HepG2 (cell line): Measurements from ENCODE around the gene UNC13D. TPM values are rescaled to one million over a fixed set of nuclear protein-coding genes. Genes with fewer than 3 reads are reported as not detected.

Experiments used
- DNMT1 ChIP-seq: sonication (generic); formaldehyde crosslinking; IDR thresholded peaks from 2 replicates; pipeline ENCODE4 v1.5.1; 2020; ENCODE audit warnings: mild to moderate bottlenecking, missing genetic modification reagents
- GFI1 ChIP-seq: sonication (generic); formaldehyde crosslinking; IDR thresholded peaks from 2 replicates; pipeline ENCODE4 v1.5.0; 2020; ENCODE audit warnings: missing genetic modification reagents, mild to moderate bottlenecking, borderline replicate concordance
- HNRNPLL ChIP-seq: fragments of 200-400 bp; formaldehyde crosslinking; IDR thresholded peaks from 2 replicates; pipeline ENCODE4 v1.6.1; 2017; ENCODE audit warnings: mild to moderate bottlenecking, low read depth, low read length; ENCODE audit not compliant: poor library complexity, severe bottlenecking
- IKZF1 ChIP-seq: fragments of 450-650 bp; IDR thresholded peaks from 2 replicates; pipeline ENCODE4 v1.7.1; 2016
- MLX ChIP-seq: IDR thresholded peaks from 2 replicates; pipeline ENCODE4 v1.6.1; 2016
- MXD4 ChIP-seq: IDR thresholded peaks from 2 replicates; pipeline ENCODE4 v1.6.1; 2016; ENCODE audit warnings: mild to moderate bottlenecking, missing biosample characterization, missing genetic modification reagents
- NCOA5 ChIP-seq: sonication (generic); formaldehyde crosslinking; IDR thresholded peaks from 2 replicates; pipeline ENCODE4 v1.4.0; 2020; ENCODE audit warnings: missing genetic modification reagents
- PHF5A ChIP-seq: IDR thresholded peaks from one replicate; pipeline ENCODE4 v1.6.1; 2018; ENCODE audit warnings: low read depth, missing genetic modification reagents; ENCODE audit not compliant: unreplicated experiment
- PLRG1 ChIP-seq: fragments of 450-650 bp; conservative IDR thresholded peaks from 2 replicates; pipeline ENCODE4 v1.6.1; 2016
- RAD21 ChIP-seq: fragments of 450-650 bp; formaldehyde crosslinking; IDR thresholded peaks from 2 replicates; pipeline ENCODE4 v1.5.0; 2020; ENCODE audit warnings: mild to moderate bottlenecking
- REXO4 ChIP-seq: sonication (generic); formaldehyde crosslinking; IDR thresholded peaks from 2 replicates; pipeline ENCODE4 v1.8.0; 2022; ENCODE audit warnings: missing genetic modification reagents, mild to moderate bottlenecking, borderline replicate concordance
- SP1 ChIP-seq, 2 experiments: fragments of 450-650 bp in 1 of 2; sonication (generic) in 1 of 2; formaldehyde crosslinking in 1 of 2; IDR thresholded peaks; 2 replicates each; pipeline versions ENCODE4 v1.4.0 to v1.6.1; 2016 to 2020; ENCODE audit warnings: missing genetic modification reagents in 1 of 2
- ZFP36 ChIP-seq: fragments of 150-350 bp; IDR thresholded peaks from 2 replicates; pipeline ENCODE4 v1.6.1; 2018; ENCODE audit warnings: borderline replicate concordance, low read length, low read depth; ENCODE audit not compliant: partially characterized antibody
- ZFP62 ChIP-seq: sonication (generic); formaldehyde crosslinking; IDR thresholded peaks from 2 replicates; pipeline ENCODE4 v1.4.0; 2020; ENCODE audit warnings: missing genetic modification reagents
- ZKSCAN8 ChIP-seq: IDR thresholded peaks from 2 replicates; pipeline ENCODE4 v1.6.1; 2016; ENCODE audit warnings: borderline replicate concordance, missing genetic modification reagents, missing compliant biosample characterization
- ZNF17 ChIP-seq: sonication (generic); formaldehyde crosslinking; IDR thresholded peaks from 2 replicates; pipeline ENCODE4 v1.5.0; 2020; ENCODE audit warnings: mild to moderate bottlenecking, missing genetic modification reagents
- ZNF3 ChIP-seq: IDR thresholded peaks from 2 replicates; pipeline ENCODE4 v1.7.0; 2017; ENCODE audit warnings: inconsistent platforms
- ZNF326 ChIP-seq: sonication (generic); formaldehyde crosslinking; IDR thresholded peaks from 2 replicates; pipeline ENCODE4 v1.4.0; 2020; ENCODE audit warnings: missing genetic modification reagents, borderline replicate concordance
- ZNF552 ChIP-seq: sonication (generic); formaldehyde crosslinking; IDR thresholded peaks from 2 replicates; pipeline ENCODE4 v1.9.0; 2022; ENCODE audit warnings: missing genetic modification reagents, mild to moderate bottlenecking, borderline replicate concordance
- ZNF619 ChIP-seq: sonication (generic); formaldehyde crosslinking; IDR thresholded peaks from 2 replicates; pipeline ENCODE4 v1.4.0; 2020; ENCODE audit warnings: mild to moderate bottlenecking, missing genetic modification reagents
- ZNF670 ChIP-seq: sonication (generic); formaldehyde crosslinking; IDR thresholded peaks from 2 replicates; pipeline ENCODE4 v1.8.0; 2022; ENCODE audit warnings: mild to moderate bottlenecking, missing genetic modification reagents, borderline replicate concordance
- ZNF792 ChIP-seq: IDR thresholded peaks from 2 replicates; pipeline ENCODE4 v1.6.1; 2016
- polyA plus RNA-seq, 8 experiments: library from polyadenylated mRNA; depleted of rRNA in 3 of 8; stranded (reverse) in 7 of 8; unstranded in 1 of 8; fragments of >200 nt; fragmentation: Illumina TruSeq in 4 of 8; extraction: Trizol in 4 of 8; gene quantifications; 2 replicates each; pipeline versions ENCODE4 v1.2.1 to v1.2.3, GENCODE V29; 2011 to 2016; ENCODE audit warnings: low read depth in 4 of 8, missing spikeins in 1 of 8, mixed read lengths in 1 of 8; ENCODE audit not compliant: insufficient read depth in 1 of 8
- total RNA-seq, 5 experiments: library from RNA; depleted of rRNA; stranded (reverse); fragments of >200 nt; fragmentation: Illumina TruSeq; extraction: Trizol; gene quantifications; 2 replicates each; pipeline ENCODE4 v1.2.3, GENCODE V29; 2016; ENCODE audit warnings: low read depth in 1 of 5
- TF ChIP-seq, protein P1 (sequence below): sonication (generic); formaldehyde crosslinking; IDR thresholded peaks from 2 replicates; pipeline ENCODE4 v1.4.0; 2020; ENCODE audit warnings: mild to moderate bottlenecking, missing genetic modification reagents, borderline replicate concordance
- TF ChIP-seq, protein P2 (sequence below): sonication (generic); formaldehyde crosslinking; conservative IDR thresholded peaks from 2 replicates; pipeline ENCODE4 v1.4.0; 2020; ENCODE audit warnings: missing genetic modification reagents
- TF ChIP-seq, protein P3 (sequence below): sonication (generic); formaldehyde crosslinking; IDR thresholded peaks from 2 replicates; pipeline ENCODE4 v1.4.0; 2020; ENCODE audit warnings: missing genetic modification reagents; ENCODE audit errors: not compliant biosample characterization

The UNC13D gene
- total and polyA plus RNA-seq, 2 of the 13 experiments (the other 11 are each of a cell fraction or from before 2014, with no cell fraction given), result 29.7 to 42.7 TPM

DNA sequence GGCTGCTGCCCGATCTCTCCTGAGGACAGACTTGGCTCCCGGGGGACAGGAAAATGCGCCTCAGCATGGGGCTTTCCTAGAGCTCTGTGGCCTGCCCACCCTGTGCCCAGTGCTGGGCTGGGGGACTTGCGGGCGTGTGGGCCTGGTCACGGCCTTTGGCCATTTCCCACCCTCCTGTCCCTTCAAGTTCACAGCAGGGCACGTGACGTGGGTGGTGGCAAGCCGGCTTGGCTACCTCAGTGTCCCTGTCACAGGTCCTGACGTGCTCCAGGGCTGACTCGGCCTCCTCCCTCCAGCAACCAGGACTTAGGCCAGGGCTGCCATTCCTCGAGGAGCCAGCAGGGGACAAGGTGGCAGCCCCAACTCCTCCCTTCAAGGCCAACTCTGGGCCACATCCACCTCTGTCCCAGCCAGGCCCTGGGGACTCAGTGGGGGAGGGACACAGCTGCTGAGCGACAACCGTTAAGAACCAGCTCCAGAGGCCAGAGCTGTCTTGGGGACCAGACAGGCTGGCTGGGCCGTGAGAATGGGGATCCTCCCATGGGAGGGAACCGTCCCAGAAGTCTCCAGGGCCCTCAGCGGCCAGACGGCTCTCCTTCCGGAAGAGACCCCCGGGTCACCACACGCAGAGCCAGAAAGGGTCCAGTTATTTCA lies 981 bp upstream of the UNC13D start (continued):
- TF ChIP-seq SP1 (IDR thresholded peaks at IDR 0.05) (no peak), SP1 (CRISPR knock-in tag; IDR thresholded peaks at IDR 0.05) (peak; percentile 75), ZFP36 (no peak), ZKSCAN8 (0 out of 2 replicates have a peak, but pooled peaks have one; percentile 32), MXD4 (CRISPR knock-in tag) (no peak), GFI1 (CRISPR knock-in tag) (no peak), ZFP62 (no peak), NCOA5 (CRISPR knock-in tag) (no peak), PLRG1 (no peak), ZNF17 (no peak), ZNF552 (no peak; the same call in 1 of the 2 replicates), HNRNPLL (no peak), ZNF792 (CRISPR knock-in tag) (peak; percentile 71), DNMT1 (CRISPR knock-in tag) (0 out of 2 replicates have a peak, but pooled peaks have one; percentile 48), ZNF3 (CRISPR knock-in tag) (no peak), ZNF326 (CRISPR knock-in tag) (no peak), REXO4 (CRISPR knock-in tag) (no peak), ZNF619 (CRISPR knock-in tag) (no peak), RAD21 (CRISPR knock-in tag) (peak; percentile 82), ZNF670 (CRISPR knock-in tag) (no peak), MLX (peak; percentile 51; the same call in 1 of the 2 replicates), IKZF1 (no peak), PHF5A (peak; percentile 80)
- TF ChIP-seq, protein P1, sequence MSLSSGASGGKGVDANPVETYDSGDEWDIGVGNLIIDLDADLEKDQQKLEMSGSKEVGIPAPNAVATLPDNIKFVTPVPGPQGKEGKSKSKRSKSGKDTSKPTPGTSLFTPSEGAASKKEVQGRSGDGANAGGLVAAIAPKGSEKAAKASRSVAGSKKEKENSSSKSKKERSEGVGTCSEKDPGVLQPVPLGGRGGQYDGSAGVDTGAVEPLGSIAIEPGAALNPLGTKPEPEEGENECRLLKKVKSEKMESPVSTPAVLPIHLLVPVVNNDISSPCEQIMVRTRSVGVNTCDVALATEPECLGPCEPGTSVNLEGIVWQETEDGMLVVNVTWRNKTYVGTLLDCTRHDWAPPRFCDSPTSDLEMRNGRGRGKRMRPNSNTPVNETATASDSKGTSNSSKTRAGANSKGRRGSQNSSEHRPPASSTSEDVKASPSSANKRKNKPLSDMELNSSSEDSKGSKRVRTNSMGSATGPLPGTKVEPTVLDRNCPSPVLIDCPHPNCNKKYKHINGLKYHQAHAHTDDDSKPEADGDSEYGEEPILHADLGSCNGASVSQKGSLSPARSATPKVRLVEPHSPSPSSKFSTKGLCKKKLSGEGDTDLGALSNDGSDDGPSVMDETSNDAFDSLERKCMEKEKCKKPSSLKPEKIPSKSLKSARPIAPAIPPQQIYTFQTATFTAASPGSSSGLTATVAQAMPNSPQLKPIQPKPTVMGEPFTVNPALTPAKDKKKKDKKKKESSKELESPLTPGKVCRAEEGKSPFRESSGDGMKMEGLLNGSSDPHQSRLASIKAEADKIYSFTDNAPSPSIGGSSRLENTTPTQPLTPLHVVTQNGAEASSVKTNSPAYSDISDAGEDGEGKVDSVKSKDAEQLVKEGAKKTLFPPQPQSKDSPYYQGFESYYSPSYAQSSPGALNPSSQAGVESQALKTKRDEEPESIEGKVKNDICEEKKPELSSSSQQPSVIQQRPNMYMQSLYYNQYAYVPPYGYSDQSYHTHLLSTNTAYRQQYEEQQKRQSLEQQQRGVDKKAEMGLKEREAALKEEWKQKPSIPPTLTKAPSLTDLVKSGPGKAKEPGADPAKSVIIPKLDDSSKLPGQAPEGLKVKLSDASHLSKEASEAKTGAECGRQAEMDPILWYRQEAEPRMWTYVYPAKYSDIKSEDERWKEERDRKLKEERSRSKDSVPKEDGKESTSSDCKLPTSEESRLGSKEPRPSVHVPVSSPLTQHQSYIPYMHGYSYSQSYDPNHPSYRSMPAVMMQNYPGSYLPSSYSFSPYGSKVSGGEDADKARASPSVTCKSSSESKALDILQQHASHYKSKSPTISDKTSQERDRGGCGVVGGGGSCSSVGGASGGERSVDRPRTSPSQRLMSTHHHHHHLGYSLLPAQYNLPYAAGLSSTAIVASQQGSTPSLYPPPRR, result 0 out of 2 replicates have a peak, but pooled peaks have one; percentile 33
- TF ChIP-seq, protein P2, sequence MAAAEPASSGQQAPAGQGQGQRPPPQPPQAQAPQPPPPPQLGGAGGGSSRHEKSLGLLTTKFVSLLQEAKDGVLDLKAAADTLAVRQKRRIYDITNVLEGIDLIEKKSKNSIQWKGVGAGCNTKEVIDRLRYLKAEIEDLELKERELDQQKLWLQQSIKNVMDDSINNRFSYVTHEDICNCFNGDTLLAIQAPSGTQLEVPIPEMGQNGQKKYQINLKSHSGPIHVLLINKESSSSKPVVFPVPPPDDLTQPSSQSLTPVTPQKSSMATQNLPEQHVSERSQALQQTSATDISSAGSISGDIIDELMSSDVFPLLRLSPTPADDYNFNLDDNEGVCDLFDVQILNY, result no peak
- TF ChIP-seq, protein P3, sequence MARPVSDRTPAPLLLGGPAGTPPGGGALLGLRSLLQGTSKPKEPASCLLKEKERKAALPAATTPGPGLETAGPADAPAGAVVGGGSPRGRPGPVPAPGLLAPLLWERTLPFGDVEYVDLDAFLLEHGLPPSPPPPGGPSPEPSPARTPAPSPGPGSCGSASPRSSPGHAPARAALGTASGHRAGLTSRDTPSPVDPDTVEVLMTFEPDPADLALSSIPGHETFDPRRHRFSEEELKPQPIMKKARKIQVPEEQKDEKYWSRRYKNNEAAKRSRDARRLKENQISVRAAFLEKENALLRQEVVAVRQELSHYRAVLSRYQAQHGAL (CRISPR knock-in tag), result no peak
